HepG2 (cell line): ENCODE data around the gene ADCY7. TPM values are rescaled to one million over a fixed set of nuclear protein-coding genes. Genes with fewer than 3 reads are reported as not detected.

ENCODE experiments used
- ATAC-seq: fragments of 200-7000 bp; cut with Tn5 transposase; 3 replicates; pipeline ENCODE4 v1.9.1; 2020; ENCODE audit warnings: mild to moderate bottlenecking, moderate library complexity
- BruUV-seq: library from RNA; stranded (reverse); fragments of 400-500 nt; replicated peaks from 2 replicates; lab custom pipeline; 2021; lab: Mats Ljungman, UMichigan
- CTCF ChIA-PET: fragments of 300-600 bp; formaldehyde crosslinking; extraction: SDS; loops from one replicate; lab custom pipeline; 2021; ENCODE audit warnings: low total read pairs, inconsistent platforms, low intra/inter-chr PET ratio; lab: Yijun Ruan, JAX
- POLR2A ChIA-PET: fragments of 350-600 bp; sonication (Branson Sonifier 250); formaldehyde crosslinking; loops from one replicate; lab custom pipeline; 2020; ENCODE audit warnings: antibody characterized with exemption, inconsistent platforms; lab: Yijun Ruan, JAX
- DNase-seq: peaks from one replicate; pipeline ENCODE4 v3.0.0-alpha.2; 2015; ENCODE audit warnings: low spot score
- FAIRE-seq: peaks from 3 replicates; lab custom pipeline; 2011; peaks lifted over from hg19 to GRCh38; lab: Jason Lieb, UNC
- H2AFZ ChIP-seq: one replicate; pipeline ENCODE4 v1.6.1; 2011; ENCODE audit warnings: low read length, inconsistent platforms
- H3K27ac ChIP-seq: fragments of 300-600 bp; 3 replicates; pipeline ENCODE4 v1.8.0; 2011; ENCODE audit warnings: mixed run types, mild to moderate bottlenecking, mixed read lengths, low read length, inconsistent platforms; ENCODE audit not compliant: insufficient read depth; ENCODE audit errors: extremely low read length
- H3K27me3 ChIP-seq, 2 experiments: fragments of 200-600 bp in 1 of 2; 2 replicates in 1 of 2; 3 replicates in 1 of 2; pipeline versions ENCODE4 v1.6.0 to v1.8.0; 2011; ENCODE audit warnings: low read length in 2 of 2, mild to moderate bottlenecking in 2 of 2, moderate library complexity in 2 of 2, inconsistent platforms in 1 of 2; ENCODE audit not compliant: insufficient read depth in 2 of 2, control insufficient read depth in 1 of 2
- H3K36me3 ChIP-seq, 2 experiments: fragments of 200-600 bp in 1 of 2; replicated peaks in 1 of 2; 2 replicates in 1 of 2; 3 replicates in 1 of 2; pipeline versions ENCODE4 v1.5.1 to v1.8.0; 2011; ENCODE audit warnings: low read length in 2 of 2, inconsistent platforms in 1 of 2; ENCODE audit not compliant: insufficient read depth in 2 of 2, control insufficient read depth in 1 of 2
- H3K4me1 ChIP-seq: 2 replicates; pipeline ENCODE4 v1.5.1; 2012; ENCODE audit warnings: low read length, inconsistent platforms; ENCODE audit not compliant: insufficient read depth
- H3K4me2 ChIP-seq: 2 replicates; pipeline ENCODE4 v1.6.0; 2011; ENCODE audit warnings: low read depth, low read length, inconsistent platforms
- H3K4me3 ChIP-seq, 3 experiments: fragments of 200-600 bp in 1 of 3; sonication (generic), shearing (Covaris generic) in 1 of 3; replicated peaks in 1 of 3; 2 replicates each; pipeline ENCODE4 v1.5.1; 2011 to 2016; ENCODE audit warnings: low read length in 3 of 3, inconsistent platforms in 2 of 3, low read depth in 2 of 3, mild to moderate bottlenecking in 2 of 3, control low read depth in 1 of 3, mixed read lengths in 1 of 3; ENCODE audit not compliant: insufficient read depth in 1 of 3
- H3K79me2 ChIP-seq: one replicate; pipeline ENCODE4 v1.6.1; 2011; ENCODE audit warnings: low read length, inconsistent platforms; ENCODE audit not compliant: insufficient read depth
- H3K9ac ChIP-seq: 2 replicates; pipeline ENCODE4 v1.6.0; 2011; ENCODE audit warnings: mild to moderate bottlenecking, low read depth, low read length, inconsistent platforms; ENCODE audit not compliant: insufficient read depth
- H3K9me3 ChIP-seq: 2 replicates; pipeline ENCODE4 v1.5.1; 2012; ENCODE audit warnings: mild to moderate bottlenecking, low read length
- H4K20me1 ChIP-seq: 2 replicates; pipeline ENCODE4 v1.6.0; 2011; ENCODE audit warnings: inconsistent platforms, mild to moderate bottlenecking, low read length, moderate library complexity; ENCODE audit not compliant: insufficient read depth
- AGO2 ChIP-seq: fragments of 200-400 bp; formaldehyde crosslinking; optimal IDR thresholded peaks from 2 replicates; pipeline ENCODE3; 2017; ENCODE audit warnings: mild to moderate bottlenecking, low read depth, low read length, moderate library complexity
- CHD2 ChIP-seq: IDR thresholded peaks from 2 replicates; pipeline ENCODE4 v1.6.1; 2011; ENCODE audit warnings: low read depth, low read length, improper control_type of control experiment
- E2F2 ChIP-seq: sonication (generic); formaldehyde crosslinking; IDR thresholded peaks from 2 replicates; pipeline ENCODE4 v1.4.0; 2020; ENCODE audit warnings: missing genetic modification reagents, borderline replicate concordance
- GABPB1 ChIP-seq: IDR thresholded peaks from 2 replicates; pipeline ENCODE4 v1.6.1; 2016; ENCODE audit warnings: mild to moderate bottlenecking, missing genetic modification reagents, moderate library complexity, missing compliant biosample characterization
- HMG20A ChIP-seq: IDR thresholded peaks from 2 replicates; pipeline ENCODE4 v1.6.1; 2016; ENCODE audit warnings: borderline replicate concordance
- HNRNPLL ChIP-seq: fragments of 200-400 bp; formaldehyde crosslinking; IDR thresholded peaks from 2 replicates; pipeline ENCODE4 v1.6.1; 2017; ENCODE audit warnings: mild to moderate bottlenecking, low read depth, low read length; ENCODE audit not compliant: poor library complexity, severe bottlenecking
- MAFK ChIP-seq, 2 experiments: IDR thresholded peaks in 1 of 2; conservative IDR thresholded peaks in 1 of 2; 2 replicates each; pipeline ENCODE4 v1.6.1; 2011; ENCODE audit warnings: improper control_type of control experiment in 2 of 2, low read length in 2 of 2
- NKX3-1 ChIP-seq: sonication (generic); formaldehyde crosslinking; IDR thresholded peaks from 2 replicates; pipeline ENCODE4 v1.5.0; 2020; ENCODE audit warnings: missing genetic modification reagents
- PHF8 ChIP-seq: sonication (generic); formaldehyde crosslinking; IDR thresholded peaks from 2 replicates; pipeline ENCODE4 v1.5.0; 2020; ENCODE audit warnings: missing genetic modification reagents
- PTBP1 ChIP-seq: fragments of 200-400 bp; formaldehyde crosslinking; IDR thresholded peaks from 2 replicates; pipeline ENCODE4 v1.6.1; 2018; ENCODE audit warnings: low read length, low read depth; ENCODE audit not compliant: poor library complexity, severe bottlenecking
- SCMH1 ChIP-seq: sonication (generic); formaldehyde crosslinking; IDR thresholded peaks from 2 replicates; pipeline ENCODE4 v1.9.0; 2021; ENCODE audit warnings: missing genetic modification reagents, mild to moderate bottlenecking, borderline replicate concordance
- TBP ChIP-seq: sonication (generic); formaldehyde crosslinking; IDR thresholded peaks from 2 replicates; pipeline ENCODE4 v1.5.0; 2020; ENCODE audit warnings: missing genetic modification reagents
- TOPORS ChIP-seq: sonication (generic); formaldehyde crosslinking; IDR thresholded peaks from 2 replicates; pipeline ENCODE4 v1.8.0; 2023; ENCODE audit warnings: mild to moderate bottlenecking, missing genetic modification reagents
- ZKSCAN1 ChIP-seq: fragments of 150-350 bp; IDR thresholded peaks from 2 replicates; pipeline ENCODE4 v1.6.1; 2014; ENCODE audit warnings: low read length
- ZMYM3 ChIP-seq: sonication (generic); formaldehyde crosslinking; IDR thresholded peaks from 2 replicates; pipeline ENCODE4 v1.5.1; 2020; ENCODE audit warnings: mild to moderate bottlenecking, missing genetic modification reagents
- ZNF331 ChIP-seq: sonication (generic); formaldehyde crosslinking; IDR thresholded peaks from 2 replicates; pipeline ENCODE4 v1.4.0; 2020; ENCODE audit warnings: missing genetic modification reagents
- WGBS: methylation state at CpG from one replicate; pipeline ENCODE4 v1.1.6; 2017; ENCODE audit warnings: low lambda C conversion rate; 5-methylcytosine and 5-hydroxymethylcytosine counted together
- in situ Hi-C: cut with HindIII; loops from 2 replicates; pipeline ENCODE4 v1.10.0; 2017; ENCODE audit warnings: low pct_unique_long_range_greater_than_20kb; ENCODE audit not compliant: extremely low pct_ligation_motif_present
- intact Hi-C: fragments of 100-400 bp; cut with micrococcal nuclease; formaldehyde crosslinking; loops from one replicate; pipeline ENCODE4 v1.10.0; 2022; ENCODE audit not compliant: unreplicated experiment
- polyA plus RNA-seq, 8 experiments: library from polyadenylated mRNA; depleted of rRNA in 3 of 8; stranded (reverse) in 7 of 8; unstranded in 1 of 8; fragments of >200 nt; fragmentation: Illumina TruSeq in 4 of 8; extraction: Trizol in 4 of 8; gene quantifications; 2 replicates each; pipeline versions ENCODE4 v1.2.1 to v1.2.3, GENCODE V29; 2011 to 2016; ENCODE audit warnings: low read depth in 4 of 8, missing spikeins in 1 of 8, mixed read lengths in 1 of 8; ENCODE audit not compliant: insufficient read depth in 1 of 8
- total RNA-seq, 5 experiments: library from RNA; depleted of rRNA; stranded (reverse); fragments of >200 nt; fragmentation: Illumina TruSeq; extraction: Trizol; gene quantifications; 2 replicates each; pipeline ENCODE4 v1.2.3, GENCODE V29; 2016; ENCODE audit warnings: low read depth in 1 of 5
- TF ChIP-seq, protein P1 (sequence below): sonication (generic); formaldehyde crosslinking; IDR thresholded peaks from 2 replicates; pipeline ENCODE4 v1.5.0; 2020; ENCODE audit warnings: mild to moderate bottlenecking, missing genetic modification reagents
- TF ChIP-seq, protein P2 (sequence below): sonication (generic); formaldehyde crosslinking; IDR thresholded peaks from 2 replicates; pipeline ENCODE4 v1.9.0; 2021; ENCODE audit warnings: missing genetic modification reagents, borderline replicate concordance

ADCY7 gene
- total and polyA plus RNA-seq, 2 of the 13 experiments (the other 11 are each of a cell fraction or from before 2014, with no cell fraction given), result 2.2 to 4.3 TPM

- Histone ChIP-seq H3K36me3 (peaks cover 19 to 24% of the 10 kb centered on the region in 2 experiments), H4K20me1 (no peaks in the 10 kb centered on the region), H3K4me3 (no peak overlapping the region), H3K27me3 (peaks cover 0 to 17% of the 10 kb centered on the region in 2 experiments; a peak in 2 of 5 replicates), H3K79me2 (no peaks in the 10 kb centered on the region), H3K4me1 (peaks cover 55% of the 10 kb centered on the region), H3K4me2 (no peak overlapping the region), H3K27ac (no peak overlapping the region), H3K9me3 (no peaks in the 10 kb centered on the region), H3K9ac (no peak overlapping the region), H2AFZ (no peak overlapping the region)
- in situ Hi-C loops (no loop called here), intact Hi-C loops (no loop called here)
- no peak for FAIRE-seq
- ChIA-PET CTCF (no interaction called here), POLR2A (no interaction called here)
- no TSS peak for BruUV-seq
- WGBS, result 96% methylated on average over 22 of the region's 22 CpGs
- DNase-seq, result no peak
- ATAC-seq, result no peak
- no peak for TF ChIP-seq MAFK (conservative IDR thresholded peaks at IDR 0.05 in 1 of 2, IDR thresholded peaks at IDR 0.05 in 1 of 2; ENCODE audit: low read length in 2 of 2)
- no peak for TF ChIP-seq ZKSCAN1
- TF ChIP-seq CHD2, result 0 out of 2 replicates have a peak, but pooled peaks have one; percentile 14
- TF ChIP-seq AGO2, result peak; percentile 92
- TF ChIP-seq, protein P1, sequence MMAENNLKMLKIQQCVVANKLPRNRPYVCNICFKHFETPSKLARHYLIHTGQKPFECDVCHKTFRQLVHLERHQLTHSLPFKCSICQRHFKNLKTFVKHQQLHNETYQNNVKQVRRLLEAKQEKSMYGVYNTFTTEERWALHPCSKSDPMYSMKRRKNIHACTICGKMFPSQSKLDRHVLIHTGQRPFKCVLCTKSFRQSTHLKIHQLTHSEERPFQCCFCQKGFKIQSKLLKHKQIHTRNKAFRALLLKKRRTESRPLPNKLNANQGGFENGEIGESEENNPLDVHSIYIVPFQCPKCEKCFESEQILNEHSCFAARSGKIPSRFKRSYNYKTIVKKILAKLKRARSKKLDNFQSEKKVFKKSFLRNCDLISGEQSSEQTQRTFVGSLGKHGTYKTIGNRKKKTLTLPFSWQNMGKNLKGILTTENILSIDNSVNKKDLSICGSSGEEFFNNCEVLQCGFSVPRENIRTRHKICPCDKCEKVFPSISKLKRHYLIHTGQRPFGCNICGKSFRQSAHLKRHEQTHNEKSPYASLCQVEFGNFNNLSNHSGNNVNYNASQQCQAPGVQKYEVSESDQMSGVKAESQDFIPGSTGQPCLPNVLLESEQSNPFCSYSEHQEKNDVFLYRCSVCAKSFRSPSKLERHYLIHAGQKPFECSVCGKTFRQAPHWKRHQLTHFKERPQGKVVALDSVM (CRISPR knock-in tag), result no peak
- no peak for TF ChIP-seq NKX3-1 (CRISPR knock-in tag)
- no peak for TF ChIP-seq TOPORS
- TF ChIP-seq HMG20A, result no peak
- no peak for TF ChIP-seq SCMH1 (CRISPR knock-in tag)
- 0 out of 2 replicates have a peak, but pooled peaks have one; percentile 9 for TF ChIP-seq PHF8 (CRISPR knock-in tag)
- peak; percentile 17 for TF ChIP-seq HNRNPLL
- no peak for TF ChIP-seq PTBP1
- TF ChIP-seq TBP (CRISPR knock-in tag), result no peak
- peak; percentile 74; the same call in 1 of the 2 replicates for TF ChIP-seq ZMYM3 (CRISPR knock-in tag)
- no peak for TF ChIP-seq GABPB1 (CRISPR knock-in tag)
- TF ChIP-seq, protein P2, sequence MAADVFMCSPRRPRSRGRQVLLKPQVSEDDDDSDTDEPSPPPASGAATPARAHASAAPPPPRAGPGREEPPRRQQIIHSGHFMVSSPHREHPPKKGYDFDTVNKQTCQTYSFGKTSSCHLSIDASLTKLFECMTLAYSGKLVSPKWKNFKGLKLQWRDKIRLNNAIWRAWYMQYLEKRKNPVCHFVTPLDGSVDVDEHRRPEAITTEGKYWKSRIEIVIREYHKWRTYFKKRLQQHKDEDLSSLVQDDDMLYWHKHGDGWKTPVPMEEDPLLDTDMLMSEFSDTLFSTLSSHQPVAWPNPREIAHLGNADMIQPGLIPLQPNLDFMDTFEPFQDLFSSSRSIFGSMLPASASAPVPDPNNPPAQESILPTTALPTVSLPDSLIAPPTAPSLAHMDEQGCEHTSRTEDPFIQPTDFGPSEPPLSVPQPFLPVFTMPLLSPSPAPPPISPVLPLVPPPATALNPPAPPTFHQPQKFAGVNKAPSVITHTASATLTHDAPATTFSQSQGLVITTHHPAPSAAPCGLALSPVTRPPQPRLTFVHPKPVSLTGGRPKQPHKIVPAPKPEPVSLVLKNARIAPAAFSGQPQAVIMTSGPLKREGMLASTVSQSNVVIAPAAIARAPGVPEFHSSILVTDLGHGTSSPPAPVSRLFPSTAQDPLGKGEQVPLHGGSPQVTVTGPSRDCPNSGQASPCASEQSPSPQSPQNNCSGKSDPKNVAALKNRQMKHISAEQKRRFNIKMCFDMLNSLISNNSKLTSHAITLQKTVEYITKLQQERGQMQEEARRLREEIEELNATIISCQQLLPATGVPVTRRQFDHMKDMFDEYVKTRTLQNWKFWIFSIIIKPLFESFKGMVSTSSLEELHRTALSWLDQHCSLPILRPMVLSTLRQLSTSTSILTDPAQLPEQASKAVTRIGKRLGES (CRISPR knock-in tag), result no peak
- no peak for TF ChIP-seq E2F2 (CRISPR knock-in tag)
- no peak for TF ChIP-seq ZNF331 (CRISPR knock-in tag)
These were observed 45.6 kb downstream of the ADCY7 start for GRCh38 chr16:50311891-50312501.
